ENCODE data around the gene SLK.

DNA sequence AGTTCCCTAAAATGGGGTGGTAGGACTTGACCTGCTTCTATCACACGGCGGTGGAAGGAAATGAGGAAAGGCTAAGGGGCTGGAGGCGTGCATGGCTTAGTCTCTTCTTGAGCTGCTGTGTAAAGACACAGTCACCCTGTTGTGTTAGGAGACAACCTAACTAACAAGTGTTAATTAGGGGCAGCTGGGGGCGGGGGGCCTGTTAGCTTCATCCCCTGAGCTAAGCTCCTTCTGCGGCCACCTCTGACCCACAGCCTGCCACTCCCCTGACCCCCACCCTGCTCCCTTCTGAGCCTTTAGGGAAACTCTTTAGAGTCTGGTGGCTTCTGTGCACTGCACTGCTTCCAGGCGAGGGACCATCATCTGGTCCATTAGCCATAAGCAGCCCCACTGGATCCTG lies 90.8 kb downstream of the SLK start:
- TF ChIP-seq CTCF (IDR thresholded peaks at IDR 0.05; ENCODE audit: extremely low read depth in 1 of 2, insufficient read depth in 1 of 2, low read depth in 1 of 2, low read length in 2 of 2) (no peak), POLR2AphosphoS5 (IDR thresholded peaks at IDR 0.05; ENCODE audit: insufficient read depth, low read depth, low read length) (no peak), POLR2A (IDR thresholded peaks at IDR 0.05; ENCODE audit: low read depth, low read length) (no peak)

All from endothelial cell of umbilical vein (primary cell).